Naive B cell (primary cell): ENCODE measurements around the gene SIRPB2. TPM values are rescaled to one million over a fixed set of nuclear protein-coding genes. Genes with fewer than 3 reads are reported as not detected.

Experiments
- ATAC-seq, 2 donors: fragments of 150-1000 bp; cut with Tn5 transposase; 2 replicates each; pipeline ENCODE4 v1.10.0; 2021; ENCODE audit warnings: low read depth in 2 of 2, mild to moderate bottlenecking in 2 of 2, moderate library complexity in 2 of 2
- DNase-seq: peaks from one replicate; pipeline ENCODE4 v3.0.0; 2022
- H3K27ac Mint-ChIP-seq, 6 donors: one replicate each; pipeline ENCODE4 v1.8.0; 2020 to 2022; ENCODE audit warnings: mild to moderate bottlenecking in 6 of 6, mixed read lengths in 6 of 6, moderate library complexity in 5 of 6, inconsistent platforms in 2 of 6
- H3K27me3 Mint-ChIP-seq, 3 donors: one replicate each; pipeline ENCODE4 v1.8.0; 2021 to 2022; ENCODE audit warnings: mixed read lengths in 3 of 3, mild to moderate bottlenecking in 1 of 3
- H3K36me3 Mint-ChIP-seq, 2 donors: one replicate each; pipeline ENCODE4 v1.8.0; 2020 to 2022; ENCODE audit warnings: mixed read lengths in 2 of 2, inconsistent platforms in 1 of 2, mild to moderate bottlenecking in 1 of 2
- H3K4me1 Mint-ChIP-seq, 3 donors: one replicate each; pipeline ENCODE4 v1.8.0; 2020 to 2022; ENCODE audit warnings: mixed read lengths in 3 of 3, inconsistent platforms in 1 of 3, mild to moderate bottlenecking in 1 of 3, moderate library complexity in 1 of 3
- H3K4me3 Mint-ChIP-seq, 8 donors: one replicate each; pipeline ENCODE4 v1.8.0; 2020 to 2022; ENCODE audit warnings: mild to moderate bottlenecking in 8 of 8, mixed read lengths in 8 of 8, moderate library complexity in 8 of 8, inconsistent platforms in 2 of 8
- H3K9me3 Mint-ChIP-seq, 7 donors: one replicate each; pipeline ENCODE4 v1.8.0; 2020 to 2022; ENCODE audit warnings: mixed read lengths in 7 of 7, mild to moderate bottlenecking in 5 of 7, inconsistent platforms in 2 of 7, moderate library complexity in 1 of 7
- polyA plus RNA-seq, 6 donors: library from polyadenylated mRNA; unstranded; fragments of 300-500 nt; fragmentation: Illumina TruSeq; gene quantifications; one replicate each; pipeline ENCODE4 v1.2.3, GENCODE V29; 2021; ENCODE audit warnings: low read depth in 6 of 6

Gene SIRPB2
- polyA plus RNA-seq, 6 donors from 2014 or later: 0.18 to 0.36 (median 0.22) TPM; not detected in 2

- Mint-ChIP-seq H3K4me3 (no peak overlapping the region), H3K4me1 (peaks cover 6 to 11% (median 7%) of the 10 kb centered on the region in 3 donors), H3K9me3 (no peaks in the 10 kb centered on the region), H3K27me3 (no peaks in the 10 kb centered on the region), H3K36me3 (peaks cover 16 to 23% of the 10 kb centered on the region in 2 donors), H3K27ac (no peak overlapping the region)
- DNase-seq (no peak), ATAC-seq (no peak)
These were observed 50.1 kb downstream of the SIRPB2 start for GRCh38 chr20:1441133-1441532.

- DNase-seq (no peak), ATAC-seq (peak in 1 of 2 donors; percentile 20)
- Mint-ChIP-seq H3K27ac (peak overlapping the region in 2 of 6 donors; percentile 25 to 52), H3K4me1 (peaks cover 13 to 21% (median 14%) of the 10 kb centered on the region in 3 donors), H3K36me3 (peaks cover 16 to 18% of the 10 kb centered on the region in 2 donors), H3K9me3 (no peaks in the 10 kb centered on the region), H3K4me3 (peak overlapping the region in 1 of 8 donors; percentile 15), H3K27me3 (no peaks in the 10 kb centered on the region)
These were observed 51.2 kb downstream of the SIRPB2 start for GRCh38 chr20:1440024-1440423.

- Mint-ChIP-seq H3K27ac (no peak overlapping the region), H3K4me1 (peaks cover 22 to 37% (median 24%) of the 10 kb centered on the region in 3 donors), H3K9me3 (no peaks in the 10 kb centered on the region), H3K27me3 (no peaks in the 10 kb centered on the region), H3K4me3 (no peak overlapping the region), H3K36me3 (peaks cover 8 to 10% of the 10 kb centered on the region in 2 donors)
- no peak for DNase-seq
- no peak for ATAC-seq
These were observed 52.9 kb downstream of the SIRPB2 start for GRCh38 chr20:1438361-1438760.

- peak overlapping the region in 4 of 6 donors; percentile 48 to 90 (median 60) for H3K27ac Mint-ChIP-seq
- peaks cover 24 to 39% (median 27%) of the 10 kb centered on the region in 3 donors for H3K4me1 Mint-ChIP-seq
- H3K36me3 Mint-ChIP-seq: peaks cover 8 to 9% of the 10 kb centered on the region in 2 donors
- peak; percentile 43 to 60 for ATAC-seq
- DNase-seq: peak; percentile 66
- H3K9me3 Mint-ChIP-seq: no peaks in the 10 kb centered on the region
- peak overlapping the region in 1 of 8 donors; percentile 45 for H3K4me3 Mint-ChIP-seq
- H3K27me3 Mint-ChIP-seq: no peaks in the 10 kb centered on the region
These were observed 53.9 kb downstream of the SIRPB2 start for GRCh38 chr20:1437235-1437904.

GRCh38 chr20:1436263-1436662 lies 55.0 kb downstream of the SIRPB2 start:
- Mint-ChIP-seq H3K4me1 (peaks cover 33 to 45% (median 34%) of the 10 kb centered on the region in 3 donors), H3K27me3 (no peaks in the 10 kb centered on the region), H3K36me3 (no peaks in the 10 kb centered on the region), H3K4me3 (no peak overlapping the region), H3K27ac (no peak overlapping the region), H3K9me3 (no peaks in the 10 kb centered on the region)
- DNase-seq (no peak), ATAC-seq (no peak)

GRCh38 chr20:1435337-1435699 lies 55.9 kb downstream of the SIRPB2 start:
- Mint-ChIP-seq H3K27me3 (no peaks in the 10 kb centered on the region), H3K27ac (peak overlapping the region in 5 of 6 donors; percentile 54 to 84 (median 66)), H3K36me3 (no peaks in the 10 kb centered on the region), H3K9me3 (no peaks in the 10 kb centered on the region), H3K4me3 (peak overlapping the region in 2 of 8 donors; percentile 36 to 74), H3K4me1 (peaks cover 36 to 48% (median 36%) of the 10 kb centered on the region in 3 donors)
- DNase-seq (no peak), ATAC-seq (no peak)

- H3K4me1 Mint-ChIP-seq: peaks cover 36 to 48% (median 36%) of the 10 kb centered on the region in 3 donors
- H3K4me3 Mint-ChIP-seq: peak overlapping the region in 7 of 8 donors; percentile 19 to 78 (median 36)
- no peaks in the 10 kb centered on the region for H3K9me3 Mint-ChIP-seq
- H3K27me3 Mint-ChIP-seq: no peaks in the 10 kb centered on the region
- H3K27ac Mint-ChIP-seq: peak overlapping the region; percentile 36 to 86 (median 62)
- DNase-seq: peak; percentile 77
- no peaks in the 10 kb centered on the region for H3K36me3 Mint-ChIP-seq
- peak; percentile 93 to 95 for ATAC-seq
These were observed 56.5 kb downstream of the SIRPB2 start for GRCh38 chr20:1434571-1435336.

GRCh38 chr20:1431158-1431557 lies 60.1 kb downstream of the SIRPB2 start:
- Mint-ChIP-seq H3K27ac (peak overlapping the region in 1 of 6 donors; percentile 26), H3K4me1 (peaks cover 30 to 37% (median 33%) of the 10 kb centered on the region in 3 donors), H3K27me3 (no peaks in the 10 kb centered on the region), H3K4me3 (no peak overlapping the region), H3K9me3 (no peaks in the 10 kb centered on the region), H3K36me3 (no peaks in the 10 kb centered on the region)
- ATAC-seq: no peak
- DNase-seq: no peak

GRCh38 chr20:1430004-1430451 lies 61.2 kb downstream of the SIRPB2 start:
- H3K36me3 Mint-ChIP-seq: no peaks in the 10 kb centered on the region
- no peaks in the 10 kb centered on the region for H3K27me3 Mint-ChIP-seq

GRCh38 chr20:1429143-1429728 lies 62.0 kb downstream of the SIRPB2 start:
- DNase-seq (no peak), ATAC-seq (no peak)
- H3K36me3 Mint-ChIP-seq: no peaks in the 10 kb centered on the region
- H3K27ac Mint-ChIP-seq: no peak overlapping the region
- no peaks in the 10 kb centered on the region for H3K9me3 Mint-ChIP-seq
- H3K4me1 Mint-ChIP-seq: peaks cover 15 to 19% (median 19%) of the 10 kb centered on the region in 3 donors
- H3K27me3 Mint-ChIP-seq: no peaks in the 10 kb centered on the region
- H3K4me3 Mint-ChIP-seq: no peak overlapping the region

More at GRCh38 chr20:1430004-1430451, 61.2 kb downstream of the SIRPB2 start:
- no peak overlapping the region for H3K27ac Mint-ChIP-seq
- DNase-seq: no peak
- no peak overlapping the region for H3K4me3 Mint-ChIP-seq
- H3K4me1 Mint-ChIP-seq: peaks cover 23 to 27% (median 27%) of the 10 kb centered on the region in 3 donors
- H3K9me3 Mint-ChIP-seq: no peaks in the 10 kb centered on the region
- no peak for ATAC-seq

GRCh38 chr20:1427457-1428054 lies 63.7 kb downstream of the SIRPB2 start:
- Mint-ChIP-seq H3K9me3 (peaks cover 0 to 4% (median 0%) of the 10 kb centered on the region in 7 donors), H3K4me3 (no peak overlapping the region), H3K27ac (peak overlapping the region in 1 of 6 donors; percentile 34), H3K27me3 (peaks cover 0 to under 1% (median 0%) of the 10 kb centered on the region in 3 donors), H3K4me1 (peaks cover 9 to 15% (median 12%) of the 10 kb centered on the region in 3 donors), H3K36me3 (no peaks in the 10 kb centered on the region)
- no peak for ATAC-seq
- DNase-seq: no peak

GRCh38 chr20:1426231-1426849 lies 64.9 kb downstream of the SIRPB2 start:
- DNase-seq (no peak), ATAC-seq (no peak)
- Mint-ChIP-seq H3K27me3 (peaks cover 0 to 9% (median 8%) of the 10 kb centered on the region in 3 donors), H3K36me3 (peaks cover 0 to 3% of the 10 kb centered on the region in 2 donors), H3K27ac (peak overlapping the region in 1 of 6 donors; percentile 73), H3K4me1 (peaks cover 3 to 4% (median 4%) of the 10 kb centered on the region in 3 donors), H3K4me3 (no peak overlapping the region), H3K9me3 (peaks cover 0 to 10% (median 4%) of the 10 kb centered on the region in 7 donors)
